HG03060 (cell line): ENCODE results near the gene CARMIL1.

Experiments
- ATAC-seq: cut with Tn5 transposase; IDR thresholded peaks from one replicate; pipeline ENCODE4 v1.9.1; 2021; ENCODE audit warnings: low read depth, moderate number of reproducible peaks; ENCODE audit not compliant: unreplicated experiment

CARMIL1 gene

GRCh38 chr6:25462235-25462897, 183.2 kb downstream of the CARMIL1 start:
- ATAC-seq, result no peak

GRCh38 chr6:25463441-25463840, 184.3 kb downstream of the CARMIL1 start:
- ATAC-seq, result no peak

- ATAC-seq, result no peak
Measured at GRCh38 chr6:25464225-25464624, 185.1 kb downstream of the CARMIL1 start.

GRCh38 chr6:25465941-25466340, 186.8 kb downstream of the CARMIL1 start:
- ATAC-seq, result no peak

- no peak for ATAC-seq
Measured at GRCh38 chr6:25468881-25469280, 189.7 kb downstream of the CARMIL1 start.

- no peak for ATAC-seq
Measured at GRCh38 chr6:25469797-25470388, 190.7 kb downstream of the CARMIL1 start.

- no peak for ATAC-seq
Measured at GRCh38 chr6:25472306-25472705, 193.1 kb downstream of the CARMIL1 start.

- ATAC-seq, result no peak
Measured at GRCh38 chr6:25472906-25473305, 193.7 kb downstream of the CARMIL1 start.

- ATAC-seq, result no peak
Measured at GRCh38 chr6:25473447-25473846, 194.3 kb downstream of the CARMIL1 start.

- ATAC-seq, result no peak
Measured at GRCh38 chr6:25476126-25476525, 197.0 kb downstream of the CARMIL1 start.

GRCh38 chr6:25477006-25477590, 197.9 kb downstream of the CARMIL1 start:
- no peak for ATAC-seq

- ATAC-seq, result no peak
Measured at GRCh38 chr6:25478973-25479372, 199.8 kb downstream of the CARMIL1 start.

- ATAC-seq, result no peak
Measured at GRCh38 chr6:25481267-25481666, 202.1 kb downstream of the CARMIL1 start.

GRCh38 chr6:25482996-25483395, 203.8 kb downstream of the CARMIL1 start:
- ATAC-seq, result no peak

GRCh38 chr6:25483943-25484342, 204.8 kb downstream of the CARMIL1 start:
- ATAC-seq, result no peak

GRCh38 chr6:25484900-25485299, 205.7 kb downstream of the CARMIL1 start:
- ATAC-seq, result no peak

GRCh38 chr6:25485821-25486534, 206.8 kb downstream of the CARMIL1 start:
- no peak for ATAC-seq

GRCh38 chr6:25486550-25486949, 207.4 kb downstream of the CARMIL1 start:
- no peak for ATAC-seq

- no peak for ATAC-seq
Measured at GRCh38 chr6:25487012-25487411, 207.8 kb downstream of the CARMIL1 start.

- no peak for ATAC-seq
Measured at GRCh38 chr6:25488156-25488555, 209.0 kb downstream of the CARMIL1 start.

GRCh38 chr6:25489399-25489798, 210.2 kb downstream of the CARMIL1 start:
- no peak for ATAC-seq
